Measurements from ENCODE around the gene CFAP97D2.

CFAP97D2 gene

DNA sequence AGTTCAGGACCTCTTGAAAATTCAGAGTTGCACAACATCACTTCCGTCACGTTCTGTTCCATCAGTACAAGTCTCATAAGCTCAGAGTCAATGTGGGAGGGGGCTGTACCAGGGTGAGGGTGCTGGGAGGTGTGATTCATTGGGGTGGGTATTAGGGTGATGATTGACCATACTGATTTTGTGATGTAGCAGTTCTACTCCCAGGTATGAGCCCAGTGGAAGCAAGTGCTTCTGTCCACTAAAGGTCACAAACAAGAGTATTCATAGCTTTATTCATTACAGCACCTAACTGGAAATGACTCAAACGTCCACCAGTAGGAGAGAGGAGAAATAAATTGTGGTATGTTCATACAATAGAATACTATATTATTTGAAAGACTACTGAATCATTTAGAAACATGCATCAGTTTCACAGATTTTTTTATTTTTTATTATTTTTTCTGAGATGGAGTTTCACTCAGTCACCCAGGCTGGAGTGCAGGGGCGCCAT, 90.3 kb downstream of the CFAP97D2 start:
- no peak for DNase-seq (ENCODE audit: low spot score)
